LNCaP clone FGC (cell line): Measurements from ENCODE around the gene NCF2.

ENCODE experiments used
- DNase-seq: peaks from one replicate; pipeline ENCODE4 v3.0.0-alpha.2; 2011; ENCODE audit warnings: low read depth
- H3K4me3 ChIP-seq: 2 replicates; pipeline ENCODE4 v1.5.1; 2011; ENCODE audit warnings: mild to moderate bottlenecking, low read depth, low read length, control low read depth
- CTCF ChIP-seq: IDR thresholded peaks from 2 replicates; pipeline ENCODE4 v1.5.1; 2012; ENCODE audit warnings: mild to moderate bottlenecking; ENCODE audit not compliant: control insufficient read depth, insufficient read depth; ENCODE audit errors: extremely low read depth

The NCF2 gene

GRCh38 chr1:183586926-183587325 is 3.3 kb downstream of the NCF2 start:
- DNase-seq = no peak
- TF ChIP-seq CTCF = no peak
- no peak overlapping the region for H3K4me3 ChIP-seq

- no peak for TF ChIP-seq CTCF
- no peak for DNase-seq
- H3K4me3 ChIP-seq = no peak overlapping the region
Observed at GRCh38 chr1:183586455-183586854, 3.8 kb downstream of the NCF2 start.

- no peak for TF ChIP-seq CTCF
- DNase-seq = no peak
- no peak overlapping the region for H3K4me3 ChIP-seq
Observed at GRCh38 chr1:183585038-183585437, 5.2 kb downstream of the NCF2 start.

GRCh38 chr1:183584147-183584546 is 6.1 kb downstream of the NCF2 start:
- TF ChIP-seq CTCF = no peak
- no peak for DNase-seq
- H3K4me3 ChIP-seq = no peak overlapping the region

GRCh38 chr1:183583466-183583865 is 6.8 kb downstream of the NCF2 start:
- H3K4me3 ChIP-seq = no peak overlapping the region
- no peak for DNase-seq
- TF ChIP-seq CTCF = no peak

- no peak for TF ChIP-seq CTCF
- no peak overlapping the region for H3K4me3 ChIP-seq
- no peak for DNase-seq
Observed at GRCh38 chr1:183582021-183582713, 8.1 kb downstream of the NCF2 start.

GRCh38 chr1:183580281-183580682 is 10.0 kb downstream of the NCF2 start:
- H3K4me3 ChIP-seq = no peak overlapping the region
- TF ChIP-seq CTCF = peak; percentile 67
- DNase-seq = peak; percentile 25
